HepG2 (cell line): ENCODE results near the gene SLC12A5. TPM values are rescaled to one million over a fixed set of nuclear protein-coding genes. Genes with fewer than 3 reads are reported as not detected.

Source experiments
- GLI4 ChIP-seq: sonication (generic); formaldehyde crosslinking; IDR thresholded peaks from 2 replicates; pipeline ENCODE4 v1.5.1; 2020; ENCODE audit warnings: missing genetic modification reagents, mild to moderate bottlenecking, moderate library complexity, borderline replicate concordance
- IRX3 ChIP-seq: sonication (generic); formaldehyde crosslinking; IDR thresholded peaks from 2 replicates; pipeline ENCODE4 v1.8.1; 2023; ENCODE audit warnings: mild to moderate bottlenecking, low read depth, missing genetic modification reagents, borderline replicate concordance
- ISX ChIP-seq: sonication (generic); formaldehyde crosslinking; conservative IDR thresholded peaks from 2 replicates; pipeline ENCODE4 v1.5.0; 2020; ENCODE audit warnings: missing genetic modification reagents
- MED1 ChIP-seq: sonication (generic); formaldehyde crosslinking; IDR thresholded peaks from 2 replicates; pipeline ENCODE4 v1.4.0; 2020; ENCODE audit warnings: missing genetic modification reagents
- MTF2 ChIP-seq: sonication (generic); formaldehyde crosslinking; IDR thresholded peaks from 2 replicates; pipeline ENCODE4 v1.5.0; 2020; ENCODE audit warnings: missing genetic modification reagents, borderline replicate concordance
- PPARG ChIP-seq: conservative IDR thresholded peaks from 2 replicates; pipeline ENCODE4 v1.6.1; 2016; ENCODE audit warnings: missing biosample characterization, missing genetic modification reagents
- RBM22 ChIP-seq: fragments of 200-400 bp; formaldehyde crosslinking; optimal IDR thresholded peaks from 2 replicates; pipeline ENCODE3; 2017; ENCODE audit warnings: mild to moderate bottlenecking, low read length, moderate library complexity
- SP140L ChIP-seq: sonication (generic); formaldehyde crosslinking; IDR thresholded peaks from 2 replicates; pipeline ENCODE4 v1.4.0; 2020; ENCODE audit warnings: missing genetic modification reagents, borderline replicate concordance
- STAT5B ChIP-seq: sonication (generic); formaldehyde crosslinking; IDR thresholded peaks from 2 replicates; pipeline ENCODE4 v1.4.0; 2020; ENCODE audit warnings: missing genetic modification reagents
- U2AF1 ChIP-seq: fragments of 200-400 bp; formaldehyde crosslinking; optimal IDR thresholded peaks from 2 replicates; pipeline ENCODE3; 2017; ENCODE audit warnings: mild to moderate bottlenecking, low read depth, low read length
- ZNF747 ChIP-seq: sonication (generic); formaldehyde crosslinking; IDR thresholded peaks from 2 replicates; pipeline ENCODE4 v1.8.1; 2023; ENCODE audit warnings: missing genetic modification reagents, mild to moderate bottlenecking, borderline replicate concordance
- ZNF773 ChIP-seq: sonication (generic); formaldehyde crosslinking; IDR thresholded peaks from 2 replicates; pipeline ENCODE4 v1.4.0; 2020; ENCODE audit warnings: missing genetic modification reagents, borderline replicate concordance
- polyA plus RNA-seq, 8 experiments: library from polyadenylated mRNA; depleted of rRNA in 3 of 8; stranded (reverse) in 7 of 8; unstranded in 1 of 8; fragments of >200 nt; fragmentation: Illumina TruSeq in 4 of 8; extraction: Trizol in 4 of 8; gene quantifications; 2 replicates each; pipeline versions ENCODE4 v1.2.1 to v1.2.3, GENCODE V29; 2011 to 2016; ENCODE audit warnings: low read depth in 4 of 8, missing spikeins in 1 of 8, mixed read lengths in 1 of 8; ENCODE audit not compliant: insufficient read depth in 1 of 8
- total RNA-seq, 5 experiments: library from RNA; depleted of rRNA; stranded (reverse); fragments of >200 nt; fragmentation: Illumina TruSeq; extraction: Trizol; gene quantifications; 2 replicates each; pipeline ENCODE4 v1.2.3, GENCODE V29; 2016; ENCODE audit warnings: low read depth in 1 of 5
- TF ChIP-seq, protein P1 (sequence below): sonication (generic); formaldehyde crosslinking; IDR thresholded peaks from one replicate; pipeline ENCODE4 v1.5.1; 2020; ENCODE audit warnings: mild to moderate bottlenecking, missing genetic modification reagents; ENCODE audit errors: not compliant biosample characterization
- TF ChIP-seq, protein P2 (sequence below): sonication (generic); formaldehyde crosslinking; IDR thresholded peaks from 2 replicates; pipeline ENCODE4 v1.4.0; 2020; ENCODE audit warnings: mild to moderate bottlenecking, missing genetic modification reagents

The SLC12A5 gene
- total and polyA plus RNA-seq, 2 of the 13 experiments (the other 11 are each of a cell fraction or from before 2014, with no cell fraction given): 4.3 to 5.4 TPM

DNA sequence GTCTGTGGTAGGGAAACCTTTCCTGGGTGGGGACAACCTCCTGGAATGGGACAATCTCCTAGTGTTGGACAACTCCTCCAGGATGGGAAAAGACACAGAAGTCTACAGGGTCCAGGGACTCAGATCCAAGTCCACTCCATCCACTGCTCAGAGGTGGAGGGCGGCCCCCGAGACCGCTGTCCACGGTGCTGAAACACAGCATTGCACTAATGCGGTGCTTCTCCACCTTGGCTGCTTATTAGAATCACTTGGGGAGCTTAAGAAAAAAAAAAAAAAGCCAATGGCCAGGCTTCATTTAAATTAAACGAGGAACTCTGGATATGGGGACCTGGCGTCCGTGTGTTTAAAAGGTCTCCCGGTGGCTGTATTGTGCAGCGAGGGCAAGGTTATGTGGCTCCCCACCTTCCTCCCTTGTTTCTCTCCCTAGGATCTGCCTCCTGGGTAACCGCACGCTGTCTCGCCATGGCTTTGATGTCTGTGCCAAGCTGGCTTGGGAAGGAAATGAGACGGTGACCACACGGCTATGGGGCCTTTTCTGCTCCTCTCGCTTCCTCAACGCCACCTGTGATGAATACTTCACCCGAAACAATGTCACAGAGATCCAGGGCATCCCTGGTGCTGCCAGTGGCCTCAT, 12.0 kb downstream of the SLC12A5 start (continued):
- TF ChIP-seq, protein P1, sequence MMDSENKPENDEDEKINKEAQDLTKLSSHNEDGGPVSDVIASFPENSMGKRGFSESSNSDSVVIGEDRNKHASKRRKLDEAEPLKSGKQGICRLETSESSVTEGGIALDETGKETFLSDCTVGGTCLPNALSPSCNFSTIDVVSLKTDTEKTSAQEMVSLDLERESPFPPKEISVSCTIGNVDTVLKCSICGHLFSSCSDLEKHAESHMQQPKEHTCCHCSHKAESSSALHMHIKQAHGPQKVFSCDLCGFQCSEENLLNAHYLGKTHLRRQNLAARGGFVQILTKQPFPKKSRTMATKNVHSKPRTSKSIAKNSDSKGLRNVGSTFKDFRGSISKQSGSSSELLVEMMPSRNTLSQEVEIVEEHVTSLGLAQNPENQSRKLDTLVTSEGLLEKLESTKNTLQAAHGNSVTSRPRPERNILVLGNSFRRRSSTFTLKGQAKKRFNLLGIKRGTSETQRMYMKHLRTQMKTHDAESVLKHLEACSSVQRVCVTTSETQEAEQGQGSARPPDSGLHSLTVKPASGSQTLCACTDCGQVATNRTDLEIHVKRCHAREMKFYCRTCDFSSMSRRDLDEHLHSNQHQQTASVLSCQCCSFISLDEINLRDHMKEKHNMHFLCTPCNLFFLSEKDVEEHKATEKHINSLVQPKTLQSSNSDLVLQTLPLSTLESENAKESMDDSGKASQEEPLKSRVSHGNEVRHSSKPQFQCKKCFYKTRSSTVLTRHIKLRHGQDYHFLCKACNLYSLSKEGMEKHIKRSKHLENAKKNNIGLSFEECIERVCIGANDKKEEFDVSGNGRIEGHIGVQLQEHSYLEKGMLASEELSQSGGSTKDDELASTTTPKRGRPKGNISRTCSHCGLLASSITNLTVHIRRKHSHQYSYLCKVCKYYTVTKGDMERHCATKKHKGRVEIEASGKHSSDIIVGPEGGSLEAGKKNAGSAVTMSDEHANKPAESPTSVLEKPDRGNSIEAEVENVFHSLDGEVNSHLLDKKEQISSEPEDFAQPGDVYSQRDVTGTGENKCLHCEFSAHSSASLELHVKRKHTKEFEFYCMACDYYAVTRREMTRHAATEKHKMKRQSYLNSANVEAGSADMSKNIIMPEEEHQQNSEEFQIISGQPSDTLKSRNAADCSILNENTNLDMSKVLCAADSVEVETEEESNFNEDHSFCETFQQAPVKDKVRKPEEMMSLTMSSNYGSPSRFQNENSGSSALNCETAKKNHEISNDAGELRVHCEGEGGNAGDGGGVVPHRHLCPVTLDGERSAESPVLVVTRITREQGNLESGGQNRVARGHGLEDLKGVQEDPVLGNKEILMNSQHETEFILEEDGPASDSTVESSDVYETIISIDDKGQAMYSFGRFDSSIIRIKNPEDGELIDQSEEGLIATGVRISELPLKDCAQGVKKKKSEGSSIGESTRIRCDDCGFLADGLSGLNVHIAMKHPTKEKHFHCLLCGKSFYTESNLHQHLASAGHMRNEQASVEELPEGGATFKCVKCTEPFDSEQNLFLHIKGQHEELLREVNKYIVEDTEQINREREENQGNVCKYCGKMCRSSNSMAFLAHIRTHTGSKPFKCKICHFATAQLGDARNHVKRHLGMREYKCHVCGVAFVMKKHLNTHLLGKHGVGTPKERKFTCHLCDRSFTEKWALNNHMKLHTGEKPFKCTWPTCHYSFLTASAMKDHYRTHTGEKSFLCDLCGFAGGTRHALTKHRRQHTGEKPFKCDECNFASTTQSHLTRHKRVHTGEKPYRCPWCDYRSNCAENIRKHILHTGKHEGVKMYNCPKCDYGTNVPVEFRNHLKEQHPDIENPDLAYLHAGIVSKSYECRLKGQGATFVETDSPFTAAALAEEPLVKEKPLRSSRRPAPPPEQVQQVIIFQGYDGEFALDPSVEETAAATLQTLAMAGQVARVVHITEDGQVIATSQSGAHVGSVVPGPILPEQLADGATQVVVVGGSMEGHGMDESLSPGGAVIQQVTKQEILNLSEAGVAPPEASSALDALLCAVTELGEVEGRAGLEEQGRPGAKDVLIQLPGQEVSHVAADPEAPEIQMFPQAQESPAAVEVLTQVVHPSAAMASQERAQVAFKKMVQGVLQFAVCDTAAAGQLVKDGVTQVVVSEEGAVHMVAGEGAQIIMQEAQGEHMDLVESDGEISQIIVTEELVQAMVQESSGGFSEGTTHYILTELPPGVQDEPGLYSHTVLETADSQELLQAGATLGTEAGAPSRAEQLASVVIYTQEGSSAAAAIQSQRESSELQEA (CRISPR knock-in tag): no peak
- TF ChIP-seq IRX3 (CRISPR knock-in tag) (peak; percentile 95), PPARG (CRISPR knock-in tag) (peak; percentile 85), MED1 (CRISPR knock-in tag) (peak; percentile 69), ZNF747 (CRISPR knock-in tag) (peak; percentile 27; the same call in 1 of the 2 replicates), U2AF1 (no peak), ZNF773 (peak; percentile 97), MTF2 (CRISPR knock-in tag) (no peak), SP140L (CRISPR knock-in tag) (peak; percentile 99), STAT5B (CRISPR knock-in tag) (peak; percentile 98), RBM22 (no peak), GLI4 (CRISPR knock-in tag) (peak; percentile 93; the same call in 1 of the 2 replicates), ISX (peak; percentile 97)
- TF ChIP-seq, protein P2, sequence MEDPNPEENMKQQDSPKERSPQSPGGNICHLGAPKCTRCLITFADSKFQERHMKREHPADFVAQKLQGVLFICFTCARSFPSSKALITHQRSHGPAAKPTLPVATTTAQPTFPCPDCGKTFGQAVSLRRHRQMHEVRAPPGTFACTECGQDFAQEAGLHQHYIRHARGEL: no peak
